PC-9 (cell line): Measurements from ENCODE around the gene WDHD1.

ENCODE experiments used
- EZH2 ChIP-seq: fragments of 200-600 bp; sonication (generic); IDR thresholded peaks from 2 replicates; pipeline ENCODE4 v1.8.0; 2017; ENCODE audit warnings: antibody characterized with exemption, low read depth
- TF ChIP-seq, protein P1 (sequence below): fragments of 200-600 bp; sonication (generic); conservative IDR thresholded peaks from 2 replicates; pipeline ENCODE4 v1.6.1; 2017; ENCODE audit warnings: mixed run types, antibody characterized with exemption, mild to moderate bottlenecking, moderate library complexity

- TF ChIP-seq, protein P1, sequence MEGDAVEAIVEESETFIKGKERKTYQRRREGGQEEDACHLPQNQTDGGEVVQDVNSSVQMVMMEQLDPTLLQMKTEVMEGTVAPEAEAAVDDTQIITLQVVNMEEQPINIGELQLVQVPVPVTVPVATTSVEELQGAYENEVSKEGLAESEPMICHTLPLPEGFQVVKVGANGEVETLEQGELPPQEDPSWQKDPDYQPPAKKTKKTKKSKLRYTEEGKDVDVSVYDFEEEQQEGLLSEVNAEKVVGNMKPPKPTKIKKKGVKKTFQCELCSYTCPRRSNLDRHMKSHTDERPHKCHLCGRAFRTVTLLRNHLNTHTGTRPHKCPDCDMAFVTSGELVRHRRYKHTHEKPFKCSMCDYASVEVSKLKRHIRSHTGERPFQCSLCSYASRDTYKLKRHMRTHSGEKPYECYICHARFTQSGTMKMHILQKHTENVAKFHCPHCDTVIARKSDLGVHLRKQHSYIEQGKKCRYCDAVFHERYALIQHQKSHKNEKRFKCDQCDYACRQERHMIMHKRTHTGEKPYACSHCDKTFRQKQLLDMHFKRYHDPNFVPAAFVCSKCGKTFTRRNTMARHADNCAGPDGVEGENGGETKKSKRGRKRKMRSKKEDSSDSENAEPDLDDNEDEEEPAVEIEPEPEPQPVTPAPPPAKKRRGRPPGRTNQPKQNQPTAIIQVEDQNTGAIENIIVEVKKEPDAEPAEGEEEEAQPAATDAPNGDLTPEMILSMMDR: no peak
- no peak for TF ChIP-seq EZH2
Measured at GRCh38 chr14:55015006-55015405, 11.9 kb downstream of the WDHD1 start.
